Psoas muscle (tissue), 8 donors: ENCODE data around the gene CENPL. TPM values are rescaled to one million over a fixed set of nuclear protein-coding genes. Genes with fewer than 3 reads are reported as not detected.
"Not testable (repeated sequence)": the region's sequence is repeated elsewhere in the genome, so short reads cannot be mapped to it uniquely, and the experiment has no call there.

Experiments
- ATAC-seq, 4 donors: fragments of 200-7000 bp; cut with Tn5 transposase; one replicate each; pipeline ENCODE4 v1.9.1; 2020; ENCODE audit warnings: moderate library complexity in 3 of 4, mild to moderate bottlenecking in 2 of 4
- DNase-seq, 2 donors: peaks; one replicate each; pipeline ENCODE4 v3.0.0-alpha.2; 2020
- H3K27ac ChIP-seq: fragments of 200-600 bp; one replicate; pipeline ENCODE4 v1.8.0; 2022
- H3K27me3 ChIP-seq, 3 donors: fragments of 200-600 bp in 1 of 3; one replicate each; pipeline versions ENCODE4 v1.6.1 to v1.8.0; 2013 to 2022; ENCODE audit warnings: low read length in 2 of 3, mild to moderate bottlenecking in 2 of 3, moderate library complexity in 1 of 3; ENCODE audit not compliant: insufficient read depth in 3 of 3
- H3K36me3 ChIP-seq, 2 donors: fragments of 200-600 bp in 1 of 2; one replicate each; pipeline versions ENCODE4 v1.6.1 to v1.8.0; 2013 to 2022; ENCODE audit warnings: low read depth in 1 of 2, mild to moderate bottlenecking in 1 of 2, moderate library complexity in 1 of 2; ENCODE audit not compliant: insufficient read depth in 1 of 2
- H3K4me1 ChIP-seq: fragments of 200-600 bp; one replicate; pipeline ENCODE4 v1.8.0; 2022
- H3K4me3 ChIP-seq: fragments of 200-600 bp; one replicate; pipeline ENCODE4 v1.8.0; 2022; ENCODE audit warnings: mild to moderate bottlenecking
- H3K9me3 ChIP-seq: fragments of 200-600 bp; one replicate; pipeline ENCODE4 v1.8.0; 2022
- CTCF ChIP-seq: fragments of 200-600 bp; IDR thresholded peaks from one replicate; pipeline ENCODE4 v1.8.0; 2022; ENCODE audit warnings: antibody characterized with exemption
- WGBS, 3 donors: extraction: QIAGEN DNeasy Blood & Tissue Kit; methylation state at CpG; one replicate each; pipeline versions ENCODE4 v1.1.6 to v1.1.7; 2013; 5-methylcytosine and 5-hydroxymethylcytosine counted together
- intact Hi-C, 2 donors: fragments of 100-400 bp; cut with DNase I; formaldehyde crosslinking; loops; one replicate each; pipeline versions ENCODE4 v1.11.0 to v1.14.2; 2022
- polyA plus RNA-seq, 3 donors: library from polyadenylated mRNA; stranded (reverse); fragments of 200-250 nt; gene quantifications; one replicate each; pipeline ENCODE4 v1.2.3, GENCODE V29; 2013
- total RNA-seq, 4 donors: library from RNA; stranded (reverse); fragmentation: NEBNext Ultra II Directional in 2 of 4; extraction: Animal tissue kit (Norgen Biotek cat#: 25700) in 2 of 4; gene quantifications; one replicate each; pipeline versions ENCODE4 v1.2.1 to v1.2.4, GENCODE V29; 2021 to 2023
- donor health status: healthy with polysubstance abuse.
- donor health status: DM: no; HTN: no; CAD: no; lungs with moderate emphysema.
- donor health status: Bipolar disorder and iron deficiency.
- donor health status: healthy.
- donor health status: DM: yes; HTN: yes; CAD: no.
- donor health status: DM: no; HTN: no; CAD: no.
- donor health status: DM: no; HTN: no; CAD: no.
- donor health status: DM: yes; HTN: yes; CAD: no.

The CENPL gene
- total and polyA plus RNA-seq, 7 donors, result 2.1 to 7.0 (median 5.0) TPM

GRCh38 chr1:173768206-173768605, 56.5 kb downstream of the CENPL start:
- H3K9me3 ChIP-seq, result no peaks in the 10 kb centered on the region
- WGBS, 3 donors, result 80 to 90% (median 86%) methylated on average over 2 of the region's 2 CpGs
- H3K36me3 ChIP-seq, result peaks cover 0 to 52% of the 10 kb centered on the region in 2 donors
- no peak for ATAC-seq
- no peak overlapping the region for H3K27ac ChIP-seq
- H3K27me3 ChIP-seq, result no peaks in the 10 kb centered on the region
- DNase-seq, result no peak
- no peaks in the 10 kb centered on the region for H3K4me1 ChIP-seq
- TF ChIP-seq CTCF, result no peak
- intact Hi-C loops, result no loop called here
- H3K4me3 ChIP-seq, result no peak overlapping the region

GRCh38 chr1:173764331-173764730, 60.4 kb downstream of the CENPL start:
- H3K27me3 ChIP-seq, ATAC-seq, DNase-seq, H3K27ac ChIP-seq, H3K9me3 ChIP-seq, intact Hi-C loops, H3K4me3 ChIP-seq, H3K4me1 ChIP-seq: not testable (repeated sequence)
- H3K36me3 ChIP-seq, result peaks cover 2 to 62% of the 10 kb centered on the region in 2 donors
- WGBS, 3 donors, result 97 to 100% (median 99%) methylated on average over 6 of the region's 6 CpGs

GRCh38 chr1:173758980-173759379, 65.7 kb downstream of the CENPL start:
- Histone ChIP-seq H3K36me3 (peaks cover 5 to 83% of the 10 kb centered on the region in 2 donors), H3K4me3 (no peak overlapping the region), H3K4me1 (no peaks in the 10 kb centered on the region), H3K9me3 (no peaks in the 10 kb centered on the region), H3K27me3 (no peaks in the 10 kb centered on the region), H3K27ac (no peak overlapping the region)
- intact Hi-C loops, result no loop called here
- ATAC-seq (no peak), DNase-seq (no peak)
- TF ChIP-seq CTCF, result no peak
- WGBS, 3 donors, result 97 to 99% (median 99%) methylated on average over 5 of the region's 5 CpGs

GRCh38 chr1:173758110-173758509, 66.6 kb downstream of the CENPL start:
- peaks cover 5 to 92% of the 10 kb centered on the region in 2 donors for H3K36me3 ChIP-seq
- no peaks in the 10 kb centered on the region for H3K9me3 ChIP-seq
- H3K27me3 ChIP-seq, result no peaks in the 10 kb centered on the region
- ATAC-seq (no peak), DNase-seq (no peak)
- H3K4me3 ChIP-seq, result no peak overlapping the region
- no peak overlapping the region for H3K27ac ChIP-seq
- no peaks in the 10 kb centered on the region for H3K4me1 ChIP-seq
- intact Hi-C loops, result no loop called here
- TF ChIP-seq CTCF, result no peak
- 97 to 98% (median 98%) methylated on average over 7 of the region's 7 CpGs for WGBS, 3 donors

- H3K4me3 ChIP-seq, result no peak overlapping the region
- no peaks in the 10 kb centered on the region for H3K4me1 ChIP-seq
- no peaks in the 10 kb centered on the region for H3K27me3 ChIP-seq
- intact Hi-C loops, result no loop called here
- no peak for TF ChIP-seq CTCF
- no peaks in the 10 kb centered on the region for H3K9me3 ChIP-seq
- H3K36me3 ChIP-seq, result peaks cover 5 to 94% of the 10 kb centered on the region in 2 donors
- no peak for ATAC-seq
- no peak for DNase-seq
- WGBS, 3 donors, result 97 to 100% (median 99%) methylated on average over 4 of the region's 4 CpGs
- H3K27ac ChIP-seq, result no peak overlapping the region
Measured at GRCh38 chr1:173757666-173758065, 67.0 kb downstream of the CENPL start.
